Panc1 (cell line): Measurements from ENCODE around the gene CCDC175. TPM values are rescaled to one million over a fixed set of nuclear protein-coding genes. Genes with fewer than 3 reads are reported as not detected.

Experiments
- ATAC-seq: fragments of 200-7000 bp; cut with Tn5 transposase; 2 replicates; pipeline ENCODE4 v1.9.1; 2020; ENCODE audit warnings: mild to moderate bottlenecking, moderate library complexity
- BruUV-seq: library from RNA; stranded (reverse); fragments of 400-500 nt; replicated peaks from 2 replicates; lab custom pipeline; 2021; lab: Mats Ljungman, UMichigan
- CTCF ChIA-PET: fragments of 300-600 bp; sonication (Branson Sonifier 250); formaldehyde crosslinking; loops from one replicate; lab custom pipeline; 2022; ENCODE audit warnings: antibody characterized with exemption; lab: Charles Lee
- POLR2A ChIA-PET: fragments of 300-600 bp; sonication (Branson Sonifier 250); formaldehyde crosslinking; loops from one replicate; lab custom pipeline; 2022; ENCODE audit warnings: antibody characterized with exemption; lab: Charles Lee
- DNase-seq: peaks from one replicate; pipeline ENCODE4 v3.0.0-alpha.2; 2010; ENCODE audit warnings: low read depth, low spot score
- H3K27ac ChIP-seq: 2 replicates; pipeline ENCODE4 v1.5.1; 2011; ENCODE audit warnings: mild to moderate bottlenecking, low read length, inconsistent platforms
- H3K27me3 ChIP-seq: fragments of 200-500 bp; sonication (Bioruptor generic); 2 replicates; pipeline ENCODE4 v1.6.0; 2014; ENCODE audit warnings: low read length, inconsistent platforms; ENCODE audit not compliant: control insufficient read depth, insufficient read depth
- H3K36me3 ChIP-seq: fragments of 200-500 bp; sonication (Bioruptor generic); 2 replicates; pipeline ENCODE4 v1.5.1; 2014; ENCODE audit warnings: inconsistent platforms, mild to moderate bottlenecking, low read length, moderate library complexity; ENCODE audit not compliant: control insufficient read depth, insufficient read depth
- H3K4me1 ChIP-seq: 2 replicates; pipeline ENCODE4 v1.5.1; 2011; ENCODE audit warnings: inconsistent platforms, mild to moderate bottlenecking, low read length, moderate library complexity; ENCODE audit not compliant: control insufficient read depth, insufficient read depth
- H3K4me3 ChIP-seq, 2 experiments: 2 replicates each; pipeline ENCODE4 v1.5.1; 2011 to 2012; ENCODE audit warnings: low read depth in 2 of 2, low read length in 2 of 2, mild to moderate bottlenecking in 2 of 2, inconsistent platforms in 1 of 2, moderate library complexity in 1 of 2
- H3K9me3 ChIP-seq: fragments of 200-500 bp; sonication (Bioruptor generic); 2 replicates; pipeline ENCODE4 v1.5.1; 2014; ENCODE audit warnings: low read depth, mild to moderate bottlenecking, inconsistent platforms, low read length, moderate library complexity; ENCODE audit not compliant: control insufficient read depth, insufficient read depth
- CTCF ChIP-seq: fragments of 450-650 bp; IDR thresholded peaks from 2 replicates; pipeline ENCODE4 v1.5.1; 2017; ENCODE audit warnings: mild to moderate bottlenecking
- POLR2AphosphoS5 ChIP-seq: IDR thresholded peaks from 2 replicates; pipeline ENCODE4 v1.6.1; 2012; ENCODE audit warnings: mild to moderate bottlenecking, low read depth, low read length, moderate library complexity
- SIN3A ChIP-seq: IDR thresholded peaks from 2 replicates; pipeline ENCODE4 v1.6.1; 2012; ENCODE audit warnings: low read depth, mild to moderate bottlenecking, low read length, moderate library complexity, borderline replicate concordance; ENCODE audit not compliant: insufficient read depth
- TCF7L2 ChIP-seq: IDR thresholded peaks from 2 replicates; pipeline ENCODE4 v1.6.1; 2011; ENCODE audit warnings: mild to moderate bottlenecking, low read depth, low read length, inconsistent platforms
- in situ Hi-C: cut with HindIII; loops from 2 replicates; pipeline ENCODE4 v1.10.0; 2016; ENCODE audit warnings: low sequenced_read_pairs, low pct_unique_long_range_greater_than_20kb
- intact Hi-C: fragments of 100-400 bp; cut with micrococcal nuclease; formaldehyde crosslinking; loops from one replicate; pipeline ENCODE4 v1.10.0; 2022; ENCODE audit not compliant: unreplicated experiment
- total RNA-seq: library from RNA; stranded (reverse); gene quantifications from one replicate; pipeline ENCODE4 v1.2.1, GENCODE V29; 2021; ENCODE audit not compliant: unreplicated experiment
- TF ChIP-seq, protein P1 (sequence below), 2 experiments: IDR thresholded peaks; 2 replicates each; pipeline ENCODE4 v1.6.1; 2011 to 2012; ENCODE audit warnings: low read depth in 2 of 2, control low read depth in 1 of 2, low read length in 1 of 2, mild to moderate bottlenecking in 1 of 2, moderate library complexity in 1 of 2; ENCODE audit not compliant: insufficient read depth in 1 of 2

The CCDC175 gene
- total RNA-seq, 1 experiment from 2014 or later: not detected

- in situ Hi-C loops: no loop called here
- H3K27me3 ChIP-seq: no peaks in the 10 kb centered on the region
- intact Hi-C loops: no loop called here
- no peak for TF ChIP-seq TCF7L2
- TF ChIP-seq SIN3A: no peak
- no peak for TF ChIP-seq CTCF
- TF ChIP-seq, protein P1, sequence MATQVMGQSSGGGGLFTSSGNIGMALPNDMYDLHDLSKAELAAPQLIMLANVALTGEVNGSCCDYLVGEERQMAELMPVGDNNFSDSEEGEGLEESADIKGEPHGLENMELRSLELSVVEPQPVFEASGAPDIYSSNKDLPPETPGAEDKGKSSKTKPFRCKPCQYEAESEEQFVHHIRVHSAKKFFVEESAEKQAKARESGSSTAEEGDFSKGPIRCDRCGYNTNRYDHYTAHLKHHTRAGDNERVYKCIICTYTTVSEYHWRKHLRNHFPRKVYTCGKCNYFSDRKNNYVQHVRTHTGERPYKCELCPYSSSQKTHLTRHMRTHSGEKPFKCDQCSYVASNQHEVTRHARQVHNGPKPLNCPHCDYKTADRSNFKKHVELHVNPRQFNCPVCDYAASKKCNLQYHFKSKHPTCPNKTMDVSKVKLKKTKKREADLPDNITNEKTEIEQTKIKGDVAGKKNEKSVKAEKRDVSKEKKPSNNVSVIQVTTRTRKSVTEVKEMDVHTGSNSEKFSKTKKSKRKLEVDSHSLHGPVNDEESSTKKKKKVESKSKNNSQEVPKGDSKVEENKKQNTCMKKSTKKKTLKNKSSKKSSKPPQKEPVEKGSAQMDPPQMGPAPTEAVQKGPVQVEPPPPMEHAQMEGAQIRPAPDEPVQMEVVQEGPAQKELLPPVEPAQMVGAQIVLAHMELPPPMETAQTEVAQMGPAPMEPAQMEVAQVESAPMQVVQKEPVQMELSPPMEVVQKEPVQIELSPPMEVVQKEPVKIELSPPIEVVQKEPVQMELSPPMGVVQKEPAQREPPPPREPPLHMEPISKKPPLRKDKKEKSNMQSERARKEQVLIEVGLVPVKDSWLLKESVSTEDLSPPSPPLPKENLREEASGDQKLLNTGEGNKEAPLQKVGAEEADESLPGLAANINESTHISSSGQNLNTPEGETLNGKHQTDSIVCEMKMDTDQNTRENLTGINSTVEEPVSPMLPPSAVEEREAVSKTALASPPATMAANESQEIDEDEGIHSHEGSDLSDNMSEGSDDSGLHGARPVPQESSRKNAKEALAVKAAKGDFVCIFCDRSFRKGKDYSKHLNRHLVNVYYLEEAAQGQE (IDR thresholded peaks at IDR 0.05; ENCODE audit: insufficient read depth in 1 of 2, low read depth in 2 of 2, low read length in 1 of 2): no peak
- TF ChIP-seq POLR2AphosphoS5: no peak
- no TSS peak for BruUV-seq
- DNase-seq (no peak), ATAC-seq (no peak)
- H3K9me3 ChIP-seq: no peaks in the 10 kb centered on the region
- H3K27ac ChIP-seq: no peak overlapping the region
- CTCF ChIA-PET: no interaction called here
- POLR2A ChIA-PET: interaction anchor here (0.6 kb wide), 1 partner anchor 80 kb away, joined by 4 read pairs; no protein-coding TSS in a partner anchor
- no peaks in the 10 kb centered on the region for H3K4me1 ChIP-seq
- H3K36me3 ChIP-seq: no peaks in the 10 kb centered on the region
- no peak overlapping the region for H3K4me3 ChIP-seq
Observed at GRCh38 chr14:59566296-59566695, 10.3 kb downstream of the CCDC175 start.

- TF ChIP-seq SIN3A: no peak
- no peak for TF ChIP-seq POLR2AphosphoS5
- TF ChIP-seq TCF7L2: no peak
- TF ChIP-seq CTCF: no peak
- TF ChIP-seq, protein P1 (IDR thresholded peaks at IDR 0.05; ENCODE audit: insufficient read depth in 1 of 2, low read depth in 2 of 2, low read length in 1 of 2): no peak
- ChIA-PET POLR2A (no interaction called here), CTCF (no interaction called here)
- in situ Hi-C loops: no loop called here
- Histone ChIP-seq H3K4me1 (no peaks in the 10 kb centered on the region), H3K36me3 (no peaks in the 10 kb centered on the region), H3K9me3 (no peaks in the 10 kb centered on the region), H3K27ac (no peak overlapping the region), H3K27me3 (no peaks in the 10 kb centered on the region), H3K4me3 (no peak overlapping the region)
- intact Hi-C loops: no loop called here
- no TSS peak for BruUV-seq
- ATAC-seq: no peak
- no peak for DNase-seq
Observed at GRCh38 chr14:59565087-59565486, 11.5 kb downstream of the CCDC175 start.
